CD14-positive monocyte (primary cell): ENCODE results near the gene PIH1D1. TPM values are rescaled to one million over a fixed set of nuclear protein-coding genes. Genes with fewer than 3 reads are reported as not detected.

Experiments used
- DNase-seq, 3 donors: peaks; one replicate each; pipeline ENCODE4 v3.0.0-alpha.2; 2011 to 2022
- H2AFZ ChIP-seq: 2 replicates; pipeline ENCODE4 v1.6.0; 2012; ENCODE audit warnings: mild to moderate bottlenecking, low read depth, low read length, inconsistent platforms; ENCODE audit not compliant: insufficient read depth, poor library complexity, severe bottlenecking
- H3K27ac ChIP-seq, 2 donors: 1 replicate in 1 of 2; 2 replicates in 1 of 2; pipeline ENCODE4 v1.5.1; 2012 to 2013; ENCODE audit warnings: low read length in 2 of 2, control low read depth in 1 of 2, inconsistent platforms in 1 of 2, low read depth in 1 of 2, mild to moderate bottlenecking in 1 of 2
- H3K27me3 ChIP-seq, 2 donors: one replicate each; pipeline versions ENCODE4 v1.6.0 to v1.6.1; 2011 to 2013; ENCODE audit warnings: low read length in 2 of 2; ENCODE audit not compliant: control insufficient read depth in 2 of 2, insufficient read depth in 2 of 2
- H3K36me3 ChIP-seq, 2 donors: replicated peaks in 1 of 2; 1 replicate in 1 of 2; 2 replicates in 1 of 2; pipeline versions ENCODE4 v1.5.1 to v1.6.1; 2012 to 2013; ENCODE audit warnings: low read length in 2 of 2, control low read depth in 1 of 2, inconsistent platforms in 1 of 2, mild to moderate bottlenecking in 1 of 2; ENCODE audit not compliant: insufficient read depth in 2 of 2, control insufficient read depth in 1 of 2
- H3K4me1 ChIP-seq, 2 donors: 1 replicate in 1 of 2; 2 replicates in 1 of 2; pipeline versions ENCODE4 v1.5.1 to v1.6.1; 2012 to 2013; ENCODE audit warnings: low read length in 2 of 2, control low read depth in 1 of 2, inconsistent platforms in 1 of 2, mild to moderate bottlenecking in 1 of 2, moderate library complexity in 1 of 2; ENCODE audit not compliant: insufficient read depth in 2 of 2, control insufficient read depth in 1 of 2
- H3K4me2 ChIP-seq: replicated peaks from 2 replicates; pipeline ENCODE3; 2012; ENCODE audit warnings: low read length, moderate library complexity, mild to moderate bottlenecking; ENCODE audit not compliant: poor library complexity, severe bottlenecking; ENCODE audit errors: extremely low read depth
- H3K4me3 ChIP-seq, 3 experiments: fragments of 200-600 bp in 1 of 3; sonication (generic) in 1 of 3; replicated peaks in 1 of 3; 1 replicate in 2 of 3; 2 replicates in 1 of 3; pipeline ENCODE4 v1.5.1; 2011 to 2013; ENCODE audit warnings: low read length in 3 of 3, mild to moderate bottlenecking in 3 of 3, control low read depth in 2 of 3, low read depth in 2 of 3, inconsistent platforms in 1 of 3, moderate library complexity in 1 of 3
- H3K79me2 ChIP-seq: 2 replicates; pipeline ENCODE4 v1.6.0; 2012; ENCODE audit warnings: mild to moderate bottlenecking, control low read depth, inconsistent platforms, low read length, moderate library complexity; ENCODE audit not compliant: insufficient read depth
- H3K9ac ChIP-seq: 2 replicates; pipeline ENCODE4 v1.6.0; 2017; ENCODE audit warnings: low read length, mild to moderate bottlenecking; ENCODE audit not compliant: insufficient read depth, poor library complexity, severe bottlenecking
- H3K9me3 ChIP-seq, 2 donors: replicated peaks in 1 of 2; 1 replicate in 1 of 2; 2 replicates in 1 of 2; pipeline versions ENCODE4 v1.5.1 to v1.6.1; 2012 to 2013; ENCODE audit warnings: low read length in 2 of 2, control low read depth in 1 of 2; ENCODE audit not compliant: control insufficient read depth in 1 of 2, insufficient read depth in 1 of 2
- H4K20me1 ChIP-seq: 2 replicates; pipeline ENCODE4 v1.6.0; 2012; ENCODE audit warnings: mild to moderate bottlenecking, low read length, control low read depth, moderate library complexity; ENCODE audit not compliant: insufficient read depth
- H3K27ac Mint-ChIP-seq, 7 donors: one replicate each; pipeline ENCODE4 v1.8.0; 2020; ENCODE audit warnings: mild to moderate bottlenecking in 7 of 7, mixed read lengths in 7 of 7, moderate library complexity in 6 of 7, inconsistent platforms in 2 of 7
- H3K27me3 Mint-ChIP-seq, 3 donors: one replicate each; pipeline ENCODE4 v1.8.0; 2021 to 2022; ENCODE audit warnings: low read depth in 3 of 3, mild to moderate bottlenecking in 3 of 3, mixed read lengths in 3 of 3, moderate library complexity in 3 of 3, inconsistent platforms in 1 of 3
- H3K36me3 Mint-ChIP-seq, 2 donors: one replicate each; pipeline ENCODE4 v1.8.0; 2020; ENCODE audit warnings: mixed read lengths in 2 of 2, inconsistent platforms in 1 of 2, mild to moderate bottlenecking in 1 of 2
- H3K4me1 Mint-ChIP-seq: one replicate; pipeline ENCODE4 v1.8.0; 2020; ENCODE audit warnings: mild to moderate bottlenecking, mixed read lengths
- H3K4me3 Mint-ChIP-seq, 2 donors: one replicate each; pipeline ENCODE4 v1.8.0; 2020; ENCODE audit warnings: mild to moderate bottlenecking in 2 of 2, mixed read lengths in 2 of 2, moderate library complexity in 1 of 2
- H3K9me3 Mint-ChIP-seq, 7 donors: one replicate each; pipeline ENCODE4 v1.8.0; 2020 to 2022; ENCODE audit warnings: mixed read lengths in 7 of 7, mild to moderate bottlenecking in 6 of 7, moderate library complexity in 6 of 7, inconsistent platforms in 2 of 7
- CTCF ChIP-seq: fragments of 200-600 bp; IDR thresholded peaks from one replicate; pipeline ENCODE4 v1.8.0; 2022; ENCODE audit warnings: antibody characterized with exemption, mild to moderate bottlenecking
- WGBS: methylation state at CpG from one replicate; pipeline ENCODE4 v1.1.5; 2013; ENCODE audit warnings: missing lambda C conversion rate; ENCODE audit not compliant: insufficient coverage; 5-methylcytosine and 5-hydroxymethylcytosine counted together
- intact Hi-C, 2 donors: fragments of 100-400 bp; cut with micrococcal nuclease; formaldehyde crosslinking; loops; one replicate each; pipeline versions ENCODE4 v1.15.0 to v1.15.1; 2023
- polyA plus RNA-seq, 3 donors: library from polyadenylated mRNA; depleted of rRNA in 1 of 3; unstranded in 2 of 3; stranded (reverse) in 1 of 3; fragments of 300-500 nt in 2 of 3; fragments of >200 nt in 1 of 3; fragmentation: Illumina TruSeq in 2 of 3; gene quantifications; 1 replicate in 2 of 3; 2 replicates in 1 of 3; pipeline ENCODE4 v1.2.3, GENCODE V29; 2012 to 2021

PIH1D1 gene
- polyA plus RNA-seq, 3 donors = 62.3 to 102 (median 83.9) TPM

DNA sequence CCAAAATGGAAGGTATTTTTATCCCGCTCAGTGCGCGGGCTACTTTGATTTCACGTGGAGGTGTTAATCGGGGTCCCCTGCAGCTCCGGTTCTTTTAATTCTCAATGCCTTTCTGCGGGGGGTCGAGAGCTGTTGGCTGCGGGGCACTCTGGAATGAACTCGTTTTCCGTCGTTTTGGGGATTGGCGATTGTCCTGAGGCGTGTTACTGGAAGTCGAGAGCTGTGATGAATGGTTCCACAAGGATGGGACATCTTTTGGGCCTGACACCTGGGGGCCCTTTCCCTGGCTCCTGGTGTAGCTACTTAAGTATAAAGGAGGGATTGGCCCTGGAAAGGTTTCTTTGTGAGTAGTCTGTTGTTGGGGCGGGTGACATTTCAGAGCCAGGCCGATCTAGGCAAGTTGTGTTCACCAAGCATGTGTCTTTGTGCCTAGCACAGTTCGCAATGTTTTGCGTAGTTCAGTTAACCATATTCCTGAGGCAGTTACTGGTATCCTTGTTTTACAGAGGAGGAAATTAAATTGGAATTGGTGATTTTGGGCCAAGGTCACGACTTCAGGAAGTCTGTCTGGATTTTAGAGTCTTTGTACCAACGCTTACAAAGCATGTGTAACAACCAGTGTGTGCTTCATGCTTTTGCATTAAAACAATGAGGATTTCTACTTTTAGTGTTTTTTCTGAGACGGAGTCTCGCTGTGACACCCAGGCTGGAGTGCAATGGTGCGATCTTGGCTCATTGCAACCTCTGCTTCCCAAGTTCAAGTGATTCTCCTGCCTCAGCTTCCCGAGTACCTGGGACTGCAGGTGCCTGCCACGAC is 36.6 kb upstream of the PIH1D1 start:
- no peak for TF ChIP-seq CTCF
- H2AFZ ChIP-seq = no peak overlapping the region
- peaks cover 17 to 19% of the 10 kb centered on the region in 2 donors for H3K4me1 ChIP-seq
- Mint-ChIP-seq H3K36me3 (peaks cover 38 to 41% of the 10 kb centered on the region in 2 donors), H3K4me1 (peaks cover 23% of the 10 kb centered on the region), H3K27ac (peak overlapping the region; percentile 89 to 97 (median 96)), H3K9me3 (peaks cover 0 to 5% (median 0%) of the 10 kb centered on the region in 7 donors), H3K27me3 (peaks cover 0 to 3% (median 1%) of the 10 kb centered on the region in 3 donors), H3K4me3 (peak overlapping the region; percentile 98)
- peaks cover 50% of the 10 kb centered on the region for H4K20me1 ChIP-seq
- no peaks in the 10 kb centered on the region for H3K9me3 ChIP-seq
- peak overlapping the region; percentile 79 to 95 (median 82) for H3K4me3 ChIP-seq
- H3K79me2 ChIP-seq = peaks cover 30% of the 10 kb centered on the region
- peak overlapping the region; percentile 50 to 89 for H3K27ac ChIP-seq
- intact Hi-C loops = loop anchor here in 1 of 2 donors (5.0 kb wide), 1 partner anchor 36 kb away; the partner anchor contains the start of genes ALDH16A1 and PIH1D1
- 1% methylated on average over 26 of the region's 26 CpGs for WGBS
- peak overlapping the region; percentile 99 for H3K4me2 ChIP-seq
- no peak for DNase-seq
- H3K36me3 ChIP-seq = peaks cover 38 to 43% of the 10 kb centered on the region in 2 donors
- no peaks in the 10 kb centered on the region for H3K27me3 ChIP-seq
- H3K9ac ChIP-seq = peak overlapping the region; percentile 82

- Histone ChIP-seq H3K36me3 (peaks cover 35% of the 10 kb centered on the region in 2 donors), H2AFZ (peak within 1 kb of the TSS; percentile 83), H3K4me3 (peak within 1 kb of the TSS; percentile 79 to 95 (median 82)), H3K4me1 (peaks cover 17 to 19% of the 10 kb centered on the region in 2 donors), H3K79me2 (peaks cover 30% of the 10 kb centered on the region), H3K9me3 (no peaks in the 10 kb centered on the region), H4K20me1 (peaks cover 49% of the 10 kb centered on the region), H3K9ac (peak within 1 kb of the TSS; percentile 82), H3K4me2 (peak within 1 kb of the TSS; percentile 99), H3K27me3 (no peaks in the 10 kb centered on the region), H3K27ac (peak within 1 kb of the TSS; percentile 50 to 89)
- TF ChIP-seq CTCF = no peak
- H3K27me3 Mint-ChIP-seq = peaks cover 0 to 3% (median 1%) of the 10 kb centered on the region in 3 donors
- peak; percentile 100 for DNase-seq
- intact Hi-C loops = loop anchor here (1.0 to 5.0 kb wide), 2 partner anchors 9 to 35 kb away; partner anchors contain the start of genes ALDH16A1 (in 1 of the 2), PIH1D1 (in 1 of the 2) and RPS11 (in 1 of the 2)
- peaks cover 0 to 5% (median 0%) of the 10 kb centered on the region in 7 donors for H3K9me3 Mint-ChIP-seq
- H3K4me1 Mint-ChIP-seq = peaks cover 23% of the 10 kb centered on the region
- under 1% methylated on average over 55 of the region's 57 CpGs for WGBS
- H3K4me3 Mint-ChIP-seq = peak within 1 kb of the TSS; percentile 98
- peak within 1 kb of the TSS; percentile 89 to 97 (median 96) for H3K27ac Mint-ChIP-seq
- peaks cover 35 to 36% of the 10 kb centered on the region in 2 donors for H3K36me3 Mint-ChIP-seq
These were observed 35.8 kb upstream of the PIH1D1 start, which contains the start of gene RPL13A for GRCh38 chr19:49487277-49488045. RPL13A (plus strand) TSS chr19:49487608; CDS start chr19:49487630, 22 bp downstream.
